ENCODE results near the gene LRRC57. TPM values are rescaled to one million over a fixed set of nuclear protein-coding genes. Genes with fewer than 3 reads are reported as not detected.
A peak's percentile ranks its signal among the peaks of the same experiment; 100 is the strongest.

LRRC57 gene
- total and polyA plus RNA-seq, 2 donors (not counting 3 experiments of a cell fraction or from before 2014, with no cell fraction given): 13.4 to 39.2 TPM

- H3K36me3 ChIP-seq (ENCODE audit: control insufficient read depth in 2 of 2, extremely low read depth in 1 of 2, insufficient read depth in 2 of 2, low read length in 2 of 2): no peaks in the 10 kb centered on the region
- no peak for FAIRE-seq
These were observed 29.0 kb upstream of the LRRC57 start for GRCh38 chr15:42577514-42578031.

GRCh38 chr15:42576776-42577175 lies 28.2 kb upstream of the LRRC57 start:
- FAIRE-seq: no peak
- H3K9me1 ChIP-seq (replicated peaks; ENCODE audit: control insufficient read depth, extremely low read depth, insufficient read depth, low read length): no peaks in the 10 kb centered on the region
- no peak overlapping the region for H3K4me3 ChIP-seq (replicated peaks in 1 of 3; ENCODE audit: insufficient read depth in 1 of 3, low read depth in 1 of 3, low read length in 3 of 3)
- no peaks in the 10 kb centered on the region for H3K36me3 ChIP-seq (ENCODE audit: control insufficient read depth in 2 of 2, extremely low read depth in 1 of 2, insufficient read depth in 2 of 2, low read length in 2 of 2)
- H3K79me2 ChIP-seq (ENCODE audit: control insufficient read depth, insufficient read depth, low read length): peaks cover 2% of the 10 kb centered on the region
- ChIA-PET POLR2A (no interaction called here), CTCF (interaction anchor here (1.8 kb wide), 1 partner anchor 39 kb away, joined by 4 read pairs; no protein-coding TSS in a partner anchor)
- no peak overlapping the region for H3K9ac ChIP-seq (replicated peaks; ENCODE audit: extremely low read depth, insufficient read depth, low read length)
- no peak for TF ChIP-seq GATA2 (IDR thresholded peaks at IDR 0.05; ENCODE audit: insufficient read depth, insufficient read length, low read depth, low read length)
- no peak for TF ChIP-seq EZH2 (IDR thresholded peaks at IDR 0.05; ENCODE audit: borderline replicate concordance, low read depth, low read length, severe bottlenecking)
- no peak for TF ChIP-seq POLR2AphosphoS5 (IDR thresholded peaks at IDR 0.05; ENCODE audit: insufficient read depth, low read depth, low read length)
- TF ChIP-seq JUN (IDR thresholded peaks at IDR 0.05; ENCODE audit: borderline replicate concordance, insufficient read depth, insufficient read length, low read depth): no peak
- no peak for TF ChIP-seq POLR2A (IDR thresholded peaks at IDR 0.05; ENCODE audit: low read depth, low read length)
- dilution Hi-C loops (cut with MboI; ENCODE audit: extremely low pct_ligation_motif_present, low sequenced_read_pairs): no loop called here
- peak overlapping the region; percentile 88 for H3K4me2 ChIP-seq (ENCODE audit: insufficient read depth, low read length)
- BruUV-seq (replicated peaks): TSS peak; percentile 12
- no peaks in the 10 kb centered on the region for H4K20me1 ChIP-seq (replicated peaks; ENCODE audit: control insufficient read depth, extremely low read depth, insufficient read depth, low read length)
- no peaks in the 10 kb centered on the region for H3K9me3 ChIP-seq (replicated peaks; ENCODE audit: control insufficient read depth, insufficient read depth, low read length)
- peaks cover 17% of the 10 kb centered on the region for H3K4me1 ChIP-seq (ENCODE audit: control insufficient read depth, extremely low read depth, insufficient read depth, low read length)
- H3K27me3 ChIP-seq (ENCODE audit: control insufficient read depth in 2 of 2, insufficient read depth in 2 of 2, low read length in 2 of 2): no peaks in the 10 kb centered on the region
- H3K27ac ChIP-seq (ENCODE audit: insufficient read depth, low read depth, low read length): no peak overlapping the region
- intact Hi-C loops (cut with micrococcal nuclease): no loop called here
- DNase-seq (ENCODE audit: low read depth, low spot score): no peak
- H2AFZ ChIP-seq (ENCODE audit: low read depth, low read length): no peak overlapping the region

More at GRCh38 chr15:42577514-42578031, 29.0 kb upstream of the LRRC57 start:
- H3K4me2 ChIP-seq (ENCODE audit: insufficient read depth, low read length): no peak overlapping the region
- no peaks in the 10 kb centered on the region for H3K9me1 ChIP-seq (replicated peaks; ENCODE audit: control insufficient read depth, extremely low read depth, insufficient read depth, low read length)
- H3K27ac ChIP-seq (ENCODE audit: insufficient read depth, low read depth, low read length): no peak overlapping the region
- intact Hi-C loops (cut with micrococcal nuclease): no loop called here
- no peaks in the 10 kb centered on the region for H4K20me1 ChIP-seq (replicated peaks; ENCODE audit: control insufficient read depth, extremely low read depth, insufficient read depth, low read length)
- ChIA-PET CTCF (no interaction called here), POLR2A (no interaction called here)
- H3K79me2 ChIP-seq (ENCODE audit: control insufficient read depth, insufficient read depth, low read length): peaks cover 2% of the 10 kb centered on the region
- H3K9me3 ChIP-seq (replicated peaks; ENCODE audit: control insufficient read depth, insufficient read depth, low read length): no peaks in the 10 kb centered on the region
- no peak for TF ChIP-seq POLR2A (IDR thresholded peaks at IDR 0.05; ENCODE audit: low read depth, low read length)
- H3K9ac ChIP-seq (replicated peaks; ENCODE audit: extremely low read depth, insufficient read depth, low read length): no peak overlapping the region
- no peak overlapping the region for H3K4me3 ChIP-seq (replicated peaks in 1 of 3; ENCODE audit: insufficient read depth in 1 of 3, low read depth in 1 of 3, low read length in 3 of 3)
- H3K4me1 ChIP-seq (ENCODE audit: control insufficient read depth, extremely low read depth, insufficient read depth, low read length): peaks cover 19% of the 10 kb centered on the region
- DNase-seq (ENCODE audit: low read depth, low spot score): no peak
- dilution Hi-C loops (cut with MboI; ENCODE audit: extremely low pct_ligation_motif_present, low sequenced_read_pairs): no loop called here
- BruUV-seq (replicated peaks): no TSS peak
- no peaks in the 10 kb centered on the region for H3K27me3 ChIP-seq (ENCODE audit: control insufficient read depth in 2 of 2, insufficient read depth in 2 of 2, low read length in 2 of 2)
- H2AFZ ChIP-seq (ENCODE audit: low read depth, low read length): no peak overlapping the region
